SJSA1 (cell line): Measurements from ENCODE around the gene ANKRD9. TPM values are rescaled to one million over a fixed set of nuclear protein-coding genes. Genes with fewer than 3 reads are reported as not detected.
"Not testable (repeated sequence)": the region's sequence is repeated elsewhere in the genome, so short reads cannot be mapped to it uniquely, and the experiment has no call there.

Source experiments
- DNase-seq, 2 experiments: peaks; one replicate each; pipeline ENCODE4 v3.0.0-alpha.2; 2015 to 2020; ENCODE audit warnings: low spot score in 2 of 2, low read depth in 1 of 2
- H3K27ac ChIP-seq: fragments of 250-450 bp; sonication (Bioruptor Pico); 2 replicates; pipeline ENCODE4 v1.5.1; 2020; ENCODE audit warnings: mild to moderate bottlenecking, moderate library complexity
- H3K27me3 ChIP-seq: fragments of 250-450 bp; sonication (Bioruptor Pico); replicated peaks from 2 replicates; pipeline ENCODE4 v1.5.1; 2020; ENCODE audit warnings: mild to moderate bottlenecking, moderate library complexity
- H3K36me3 ChIP-seq: fragments of 250-450 bp; sonication (Bioruptor Pico); 2 replicates; pipeline ENCODE4 v1.5.1; 2020; ENCODE audit warnings: mild to moderate bottlenecking
- H3K4me1 ChIP-seq: fragments of 250-450 bp; sonication (Bioruptor Pico); replicated peaks from 2 replicates; pipeline ENCODE4 v1.6.1; 2021; ENCODE audit warnings: mild to moderate bottlenecking
- H3K4me3 ChIP-seq: fragments of 250-450 bp; sonication (Bioruptor Pico); 2 replicates; pipeline ENCODE4 v1.5.1; 2020; ENCODE audit warnings: mild to moderate bottlenecking
- H3K9me3 ChIP-seq: fragments of 250-450 bp; sonication (Bioruptor Pico); replicated peaks from 2 replicates; pipeline ENCODE4 v1.5.1; 2020; ENCODE audit warnings: mild to moderate bottlenecking
- total RNA-seq: library from RNA; depleted of rRNA; stranded (reverse); fragments of >200 nt; shearing (Covaris generic); gene quantifications from 2 replicates; pipeline ENCODE4 v1.2.3, GENCODE V29; 2014

The ANKRD9 gene
- total RNA-seq, 1 experiment from 2014 or later: 28.7 TPM

GRCh38 chr14:102544046-102544746 lies 34.6 kb upstream of the ANKRD9 start:
- Histone ChIP-seq H3K27me3 (no peaks in the 10 kb centered on the region), H3K36me3 (no peaks in the 10 kb centered on the region), H3K9me3 (no peaks in the 10 kb centered on the region), H3K27ac (no peak overlapping the region), H3K4me1 (peaks cover 12% of the 10 kb centered on the region; the same call in 1 of the 2 replicates), H3K4me3 (no peak overlapping the region)
- DNase-seq: no peak

- H3K4me1 ChIP-seq: no peaks in the 10 kb centered on the region
- no peaks in the 10 kb centered on the region for H3K27me3 ChIP-seq
- no peaks in the 10 kb centered on the region for H3K9me3 ChIP-seq
- DNase-seq: no peak
- no peak overlapping the region for H3K4me3 ChIP-seq
- no peak overlapping the region for H3K27ac ChIP-seq
- no peaks in the 10 kb centered on the region for H3K36me3 ChIP-seq
Observed at GRCh38 chr14:102541771-102542170, 32.2 kb upstream of the ANKRD9 start.

- H3K4me3 ChIP-seq, H3K27me3 ChIP-seq, H3K4me1 ChIP-seq, DNase-seq, H3K36me3 ChIP-seq, H3K27ac ChIP-seq, H3K9me3 ChIP-seq: not testable (repeated sequence)
Observed at GRCh38 chr14:102541029-102541491, 31.5 kb upstream of the ANKRD9 start.

- Histone ChIP-seq H3K36me3 (no peaks in the 10 kb centered on the region), H3K4me1 (no peaks in the 10 kb centered on the region), H3K4me3 (no peak overlapping the region), H3K9me3 (no peaks in the 10 kb centered on the region), H3K27ac (no peak overlapping the region), H3K27me3 (no peaks in the 10 kb centered on the region)
- DNase-seq: no peak
Observed at GRCh38 chr14:102540315-102541028, 30.9 kb upstream of the ANKRD9 start.

GRCh38 chr14:102539544-102540314 lies 30.2 kb upstream of the ANKRD9 start:
- no peaks in the 10 kb centered on the region for H3K27me3 ChIP-seq
- no peaks in the 10 kb centered on the region for H3K4me1 ChIP-seq
- H3K27ac ChIP-seq: no peak overlapping the region
- no peak overlapping the region for H3K4me3 ChIP-seq
- DNase-seq: no peak
- no peaks in the 10 kb centered on the region for H3K9me3 ChIP-seq
- H3K36me3 ChIP-seq: no peaks in the 10 kb centered on the region

GRCh38 chr14:102538602-102539543 lies 29.3 kb upstream of the ANKRD9 start:
- no peaks in the 10 kb centered on the region for H3K36me3 ChIP-seq
- no peaks in the 10 kb centered on the region for H3K9me3 ChIP-seq
- H3K27ac ChIP-seq: no peak overlapping the region
- H3K27me3 ChIP-seq: no peaks in the 10 kb centered on the region
- no peak for DNase-seq
- H3K4me3 ChIP-seq: no peak overlapping the region
- no peaks in the 10 kb centered on the region for H3K4me1 ChIP-seq

GRCh38 chr14:102537981-102538601 lies 28.5 kb upstream of the ANKRD9 start:
- no peaks in the 10 kb centered on the region for H3K4me1 ChIP-seq
- DNase-seq: no peak
- no peak overlapping the region for H3K27ac ChIP-seq
- no peak overlapping the region for H3K4me3 ChIP-seq
- H3K36me3 ChIP-seq: no peaks in the 10 kb centered on the region
- no peaks in the 10 kb centered on the region for H3K9me3 ChIP-seq
- H3K27me3 ChIP-seq: no peaks in the 10 kb centered on the region

- no peaks in the 10 kb centered on the region for H3K36me3 ChIP-seq
- H3K27ac ChIP-seq: no peak overlapping the region
- DNase-seq: no peak
- peaks cover 27% of the 10 kb centered on the region for H3K4me1 ChIP-seq
- H3K4me3 ChIP-seq: no peak overlapping the region
- H3K27me3 ChIP-seq: no peaks in the 10 kb centered on the region
- H3K9me3 ChIP-seq: no peaks in the 10 kb centered on the region
Observed at GRCh38 chr14:102532204-102532658, 22.7 kb upstream of the ANKRD9 start.

- Histone ChIP-seq H3K36me3 (no peaks in the 10 kb centered on the region), H3K9me3 (no peaks in the 10 kb centered on the region), H3K4me1 (peaks cover 36% of the 10 kb centered on the region), H3K27me3 (no peaks in the 10 kb centered on the region), H3K4me3 (no peak overlapping the region), H3K27ac (no peak overlapping the region)
- DNase-seq: no peak
Observed at GRCh38 chr14:102530828-102531478, 21.4 kb upstream of the ANKRD9 start.

- Histone ChIP-seq H3K4me1 (peaks cover 56% of the 10 kb centered on the region), H3K27me3 (no peaks in the 10 kb centered on the region), H3K4me3 (no peak overlapping the region), H3K36me3 (no peaks in the 10 kb centered on the region), H3K27ac (no peak overlapping the region), H3K9me3 (no peaks in the 10 kb centered on the region)
- no peak for DNase-seq
Observed at GRCh38 chr14:102528431-102529170, 19.0 kb upstream of the ANKRD9 start.

- Histone ChIP-seq H3K27ac (peak overlapping the region; percentile 54), H3K27me3 (no peaks in the 10 kb centered on the region), H3K4me3 (peak overlapping the region; percentile 43), H3K4me1 (peaks cover 56% of the 10 kb centered on the region), H3K9me3 (no peaks in the 10 kb centered on the region), H3K36me3 (no peaks in the 10 kb centered on the region)
- no peak for DNase-seq
Observed at GRCh38 chr14:102525929-102526497, 16.4 kb upstream of the ANKRD9 start.
